Measurements from ENCODE around the gene CDKAL1.
"Not testable (repeated sequence)": the region's sequence is repeated elsewhere in the genome, so short reads cannot be mapped to it uniquely, and the experiment has no call there.

Gene CDKAL1

GRCh38 chr6:21085643-21086042 is 551.4 kb downstream of the CDKAL1 start:
- no peak for DNase-seq

GRCh38 chr6:21087188-21087587 is 552.9 kb downstream of the CDKAL1 start:
- no peak for DNase-seq

- DNase-seq = no peak
Observed at GRCh38 chr6:21091411-21091810, 557.2 kb downstream of the CDKAL1 start.

GRCh38 chr6:21092231-21092772 is 558.0 kb downstream of the CDKAL1 start:
- not testable (repeated sequence) for DNase-seq

GRCh38 chr6:21095462-21095861 is 561.2 kb downstream of the CDKAL1 start:
- DNase-seq = no peak

GRCh38 chr6:21098134-21098533 is 563.9 kb downstream of the CDKAL1 start:
- no peak for DNase-seq

DNA sequence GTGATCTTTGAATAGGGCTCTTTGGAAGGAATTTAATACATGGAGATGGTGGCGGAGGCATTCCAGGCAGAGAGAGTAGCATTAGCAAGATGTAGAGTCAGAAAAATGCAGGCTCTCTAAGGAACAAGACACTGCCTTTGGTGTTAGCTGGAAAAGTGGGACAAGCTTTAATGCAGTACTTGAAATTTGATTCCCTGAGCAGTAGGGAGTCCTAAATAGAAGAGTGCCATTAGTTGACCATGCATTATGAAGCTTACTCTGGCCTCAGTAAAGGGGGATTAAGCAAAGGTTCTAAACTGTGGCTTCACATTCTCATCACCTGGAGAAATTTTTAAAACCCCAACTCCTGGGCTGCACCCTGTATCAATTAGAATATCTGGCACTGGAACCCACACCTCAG is 564.5 kb downstream of the CDKAL1 start:
- no peak for DNase-seq

DNA sequence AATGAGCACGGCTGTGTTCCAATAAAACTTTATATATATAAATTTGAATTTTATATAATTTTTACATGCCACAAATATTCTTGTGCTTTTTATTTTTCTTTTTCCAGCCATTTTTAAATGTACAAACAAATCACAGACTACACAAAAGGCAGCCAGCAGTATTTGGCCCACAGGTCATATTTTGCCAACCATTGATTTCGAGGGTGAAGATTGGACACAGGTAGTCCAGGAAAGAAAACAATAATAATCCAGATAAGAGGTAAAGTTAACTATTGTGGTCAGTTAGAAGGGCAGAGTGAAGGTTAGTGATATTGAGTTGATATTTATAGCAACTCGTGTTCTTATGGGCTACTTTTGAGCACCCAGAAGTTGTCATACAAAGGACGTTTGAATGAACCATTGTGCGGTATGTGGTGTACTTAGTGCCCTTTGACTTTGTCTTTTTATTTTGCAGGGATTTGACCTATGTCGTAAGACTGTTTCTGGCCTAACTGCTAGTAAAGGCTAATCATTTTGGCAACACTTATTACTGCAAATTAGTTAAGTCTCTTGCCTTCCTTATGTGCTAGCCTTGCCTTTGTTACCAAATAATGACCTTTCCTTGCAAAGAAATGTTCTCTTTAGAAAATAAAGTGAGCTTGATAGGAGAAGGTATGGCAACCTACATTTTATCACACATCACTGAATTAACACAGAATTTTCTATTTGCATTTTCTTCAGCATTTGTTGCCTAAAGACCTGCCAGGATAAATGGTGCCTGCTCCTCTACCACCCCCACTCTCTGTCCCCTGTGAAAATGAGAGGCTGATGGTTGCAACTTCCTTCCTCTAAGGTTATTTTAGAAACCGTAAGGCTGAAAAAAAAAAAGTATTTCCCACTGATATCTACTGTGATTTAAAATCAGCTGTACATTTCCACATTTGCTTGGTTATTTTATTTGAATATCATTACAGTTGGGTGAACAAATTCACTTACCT is 565.4 kb downstream of the CDKAL1 start:
- DNase-seq = no peak

GRCh38 chr6:21100991-21101390 is 566.7 kb downstream of the CDKAL1 start:
- DNase-seq = no peak

GRCh38 chr6:21101694-21102093 is 567.4 kb downstream of the CDKAL1 start:
- no peak for DNase-seq

DNA sequence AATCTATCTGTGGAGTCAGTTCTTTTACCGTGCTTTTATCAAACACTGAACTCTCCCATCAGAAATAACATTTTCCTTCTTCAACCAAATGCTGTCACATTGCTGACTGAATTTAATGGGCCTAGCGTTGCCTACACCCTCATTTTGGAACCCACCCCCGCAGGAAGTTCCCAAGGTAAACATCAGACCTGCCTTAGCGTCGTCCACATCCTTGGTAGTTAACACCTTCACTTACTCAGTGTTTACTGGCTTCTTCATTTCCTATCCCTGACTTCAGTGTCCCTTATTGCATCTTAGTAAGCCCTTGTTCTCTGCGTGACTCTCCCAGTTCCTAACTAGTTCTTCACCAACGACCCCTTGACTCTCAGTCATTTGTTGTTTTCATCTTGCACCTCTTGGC is 567.9 kb downstream of the CDKAL1 start:
- no peak for DNase-seq

DNA sequence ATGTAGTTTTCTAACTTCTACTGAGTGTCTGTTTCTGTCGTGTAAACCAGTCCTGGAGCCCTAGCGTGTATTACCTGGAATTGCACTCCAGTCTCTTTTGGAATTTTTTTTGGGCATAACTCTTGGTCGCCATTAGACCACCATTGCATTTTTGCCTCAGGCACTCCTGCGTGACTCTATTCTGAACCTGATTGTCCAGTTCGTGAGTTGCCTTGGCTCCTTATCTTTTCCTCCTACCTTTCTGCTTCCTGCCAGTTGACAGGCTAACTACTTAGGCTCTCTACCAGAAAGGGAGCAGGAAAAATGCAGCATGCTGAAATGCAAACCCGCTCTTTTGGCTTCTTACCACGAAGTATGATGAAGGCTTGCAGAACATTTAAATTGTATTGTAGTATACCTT is 568.4 kb downstream of the CDKAL1 start:
- no peak for DNase-seq

GRCh38 chr6:21103626-21104224 is 569.5 kb downstream of the CDKAL1 start:
- no peak for DNase-seq

DNA sequence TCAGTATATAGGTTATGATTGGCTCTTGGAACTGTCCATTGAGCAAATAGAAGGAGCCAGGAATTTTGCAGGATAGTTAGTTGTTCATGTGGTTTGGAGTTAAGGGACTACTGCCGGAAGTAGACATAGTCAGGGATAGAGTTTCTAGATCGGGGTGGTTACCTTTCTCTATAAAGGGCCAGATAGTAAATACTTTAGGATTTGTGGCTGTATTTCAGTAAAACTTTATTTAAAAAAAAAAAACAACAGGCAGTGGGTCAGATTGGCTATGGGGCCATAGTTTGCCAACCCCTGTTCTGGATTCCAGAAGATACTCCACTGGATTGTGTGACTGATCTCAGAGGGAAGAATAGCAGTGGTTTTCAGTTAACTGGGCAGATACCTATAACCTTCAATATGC is 570.0 kb downstream of the CDKAL1 start:
- no peak for DNase-seq

GRCh38 chr6:21107796-21108195 is 573.5 kb downstream of the CDKAL1 start:
- DNase-seq = no peak

- no peak for DNase-seq
Observed at GRCh38 chr6:21109391-21110178, 575.3 kb downstream of the CDKAL1 start.

DNA sequence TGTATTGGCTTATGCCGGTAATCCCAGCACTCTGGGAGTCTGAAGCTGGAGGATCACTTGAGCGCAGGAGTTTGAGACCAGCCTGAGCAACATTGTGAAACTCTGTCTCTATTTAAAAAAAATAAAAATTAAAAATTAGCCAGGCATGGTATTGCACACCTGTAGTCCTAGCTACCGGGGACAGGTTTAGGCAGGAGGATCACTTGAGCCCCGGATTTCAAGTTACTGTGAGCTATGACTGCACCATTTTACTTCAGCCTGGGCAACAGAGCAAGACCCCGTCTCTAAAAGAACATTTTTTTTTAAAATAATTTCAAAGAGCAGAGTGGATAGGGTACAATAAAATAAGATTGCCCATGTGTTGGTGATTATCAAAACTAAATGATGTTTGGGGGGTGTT is 576.4 kb downstream of the CDKAL1 start:
- DNase-seq = no peak

DNA sequence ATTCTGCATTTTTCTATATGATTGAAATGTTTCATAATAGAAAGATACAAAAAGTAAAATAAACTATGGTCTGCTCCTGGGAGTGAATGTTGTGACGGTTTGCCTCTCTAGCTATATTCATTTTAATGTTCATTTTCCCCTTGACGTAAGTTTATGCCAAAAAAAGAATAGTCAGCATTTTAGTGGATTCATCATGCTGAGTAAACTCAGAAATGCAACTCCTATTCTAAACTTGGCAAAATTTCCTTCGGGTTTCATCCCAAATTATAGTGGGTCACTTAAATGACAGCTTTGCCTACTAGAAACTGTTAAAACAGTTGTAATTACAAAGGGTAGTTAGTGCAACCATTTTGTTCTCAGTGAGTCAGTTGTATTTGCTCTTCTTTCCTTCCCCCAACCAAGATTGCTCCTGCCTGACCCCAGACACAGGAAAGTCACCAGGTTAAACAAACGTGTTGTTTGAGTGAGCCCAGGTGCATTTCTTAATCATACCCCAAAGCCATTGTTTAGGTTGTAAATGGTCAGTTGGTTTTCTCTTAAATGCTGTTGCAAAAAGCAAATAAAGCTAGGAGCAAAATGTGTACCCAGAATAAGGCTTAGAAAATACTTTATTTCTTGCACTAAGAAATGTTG is 577.0 kb downstream of the CDKAL1 start:
- no peak for DNase-seq

DNA sequence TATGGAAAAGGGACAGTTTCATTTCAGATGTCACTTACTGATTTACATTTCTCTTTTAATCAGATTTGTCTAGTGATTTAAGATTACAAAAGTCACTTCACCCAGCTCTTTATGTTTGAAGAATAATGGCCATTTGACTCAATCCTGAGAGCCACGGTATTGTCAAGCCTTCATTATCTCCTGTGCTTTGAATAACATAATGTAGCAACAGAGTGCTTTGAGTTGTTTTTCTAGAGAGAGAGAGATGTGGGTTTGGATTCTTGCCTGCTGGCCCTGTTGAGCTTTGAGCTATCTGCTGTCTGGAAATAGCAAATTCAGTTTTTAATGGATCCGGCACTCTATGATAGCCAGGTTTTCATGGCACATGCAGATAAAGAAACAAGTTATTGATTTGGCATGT is 580.9 kb downstream of the CDKAL1 start:
- no peak for DNase-seq

DNA sequence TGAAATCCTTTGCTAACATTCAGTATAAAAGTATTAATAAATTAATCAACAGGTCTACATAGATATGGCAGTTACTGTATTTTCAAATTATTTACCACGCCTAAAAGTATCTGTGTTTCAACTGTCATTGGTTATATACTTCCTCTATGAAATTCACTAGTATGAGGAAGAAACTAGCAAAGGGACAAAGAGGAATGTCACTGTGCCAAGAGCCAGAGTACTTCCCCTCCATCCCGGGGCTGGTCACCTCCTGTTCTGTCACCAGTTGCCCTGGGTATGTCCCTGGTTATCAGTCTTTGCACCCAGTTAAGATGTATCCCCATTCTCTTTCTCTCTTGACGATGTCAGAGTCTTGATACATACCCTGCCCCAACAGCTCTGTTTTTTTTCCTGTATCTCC is 582.5 kb downstream of the CDKAL1 start:
- DNase-seq = no peak

DNA sequence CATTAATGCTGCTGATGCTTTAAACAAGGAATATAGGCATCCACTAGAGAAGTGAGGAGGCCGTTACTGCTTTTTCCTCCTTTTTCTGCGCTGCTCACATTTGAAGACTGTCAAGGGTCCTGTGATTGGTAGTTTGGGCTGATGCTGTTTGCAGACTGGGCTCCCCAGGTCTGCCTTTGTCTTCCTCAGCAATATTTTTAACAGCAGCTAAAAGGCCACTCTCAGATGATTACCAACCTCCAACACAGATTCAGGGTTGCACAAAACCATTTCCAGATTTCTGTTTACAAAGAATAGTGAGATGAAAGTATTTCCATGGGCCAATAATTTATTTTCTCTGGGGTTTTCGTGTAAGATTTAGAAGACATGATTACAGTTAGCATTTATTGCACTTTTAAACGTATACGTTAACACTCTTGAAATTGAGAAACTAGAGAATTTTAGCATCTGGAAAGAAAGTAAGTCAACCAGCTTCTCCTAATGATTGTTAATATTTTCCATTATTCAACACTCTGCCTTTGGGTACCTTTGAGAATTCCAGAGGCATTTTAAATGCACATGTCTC is 584.0 kb downstream of the CDKAL1 start:
- no peak for DNase-seq

GRCh38 chr6:21121636-21122136 is 587.4 kb downstream of the CDKAL1 start:
- DNase-seq = no peak
